Activated CD4-positive, CD25-positive, alpha-beta regulatory T cell treated with anti-CD3 and anti-CD28 coated beads, Interleukin-2, amount 50 U/mL, for 72 hours (primary cell): Measurements from ENCODE around the gene H2BK1.

Experiments
- DNase-seq: peaks from one replicate; pipeline ENCODE4 v3.0.0; 2021

The H2BK1 gene

GRCh38 chr7:151210087-151210854, at the start of gene H2BK1:
TSS of gene H2BK1 (minus strand) at chr7:151210488. CDS start at chr7:151210318, 170 bp downstream.
- no peak for DNase-seq

- no peak for DNase-seq
These were observed 47.7 kb upstream of the H2BK1 start for GRCh38 chr7:151257990-151258389.

- DNase-seq, result no peak
These were observed 46.2 kb upstream of the H2BK1 start for GRCh38 chr7:151256410-151257045.

- no peak for DNase-seq
These were observed 45.1 kb upstream of the H2BK1 start for GRCh38 chr7:151255390-151255789.

- no peak for DNase-seq
These were observed 44.6 kb upstream of the H2BK1 start for GRCh38 chr7:151254851-151255250.

- no peak for DNase-seq
These were observed 44.0 kb upstream of the H2BK1 start for GRCh38 chr7:151254316-151254715.

- DNase-seq, result no peak
These were observed 42.8 kb upstream of the H2BK1 start for GRCh38 chr7:151252961-151253711.

GRCh38 chr7:151252561-151252835, 42.2 kb upstream of the H2BK1 start:
- no peak for DNase-seq

- DNase-seq, result no peak
These were observed 41.6 kb upstream of the H2BK1 start for GRCh38 chr7:151251689-151252560.

GRCh38 chr7:151251328-151251688, 41.0 kb upstream of the H2BK1 start:
- no peak for DNase-seq

GRCh38 chr7:151250181-151251132, 40.2 kb upstream of the H2BK1 start:
- DNase-seq, result no peak

GRCh38 chr7:151249732-151250072, 39.4 kb upstream of the H2BK1 start:
- DNase-seq, result no peak

- DNase-seq, result no peak
These were observed 38.9 kb upstream of the H2BK1 start for GRCh38 chr7:151249034-151249731.

- DNase-seq, result no peak
These were observed 38.2 kb upstream of the H2BK1 start, which contains the start of gene SMARCD3 for GRCh38 chr7:151248346-151249033. TSS of gene SMARCD3 (minus strand) at chr7:151248694. CDS start at chr7:151248562, 132 bp downstream.

GRCh38 chr7:151247611-151248345, 37.5 kb upstream of the H2BK1 start:
- no peak for DNase-seq

GRCh38 chr7:151246851-151247580, 36.7 kb upstream of the H2BK1 start:
- DNase-seq, result no peak

- no peak for DNase-seq
These were observed 36.0 kb upstream of the H2BK1 start for GRCh38 chr7:151246102-151246850.

GRCh38 chr7:151245360-151246101, 35.2 kb upstream of the H2BK1 start:
- peak; percentile 62 for DNase-seq
